PC-9 (cell line): ENCODE results near the gene AGAP9. TPM values are rescaled to one million over a fixed set of nuclear protein-coding genes. Genes with fewer than 3 reads are reported as not detected.
A peak's percentile ranks its signal among the peaks of the same experiment; 100 is the strongest.

ENCODE experiments used
- BruUV-seq: library from RNA; stranded (reverse); fragments of 400-500 nt; replicated peaks from 2 replicates; lab custom pipeline; 2021; lab: Mats Ljungman, UMichigan
- CTCF ChIA-PET: fragments of 300-600 bp; sonication (Branson Sonifier 250); formaldehyde crosslinking; loops from one replicate; lab custom pipeline; 2022; ENCODE audit warnings: antibody characterized with exemption; lab: Charles Lee
- POLR2A ChIA-PET: fragments of 300-600 bp; sonication (Branson Sonifier 250); formaldehyde crosslinking; loops from one replicate; lab custom pipeline; 2022; ENCODE audit warnings: antibody characterized with exemption; ENCODE audit not compliant: unreplicated experiment; lab: Charles Lee
- DNase-seq, 2 experiments: peaks; one replicate each; pipeline versions ENCODE4 v3.0.0 to v3.0.0-alpha.2; 2015 to 2022; ENCODE audit warnings: mixed read lengths in 1 of 2
- H2AFZ ChIP-seq: fragments of 200-600 bp; sonication (generic); 2 replicates; pipeline ENCODE4 v1.8.1; 2017; ENCODE audit warnings: antibody characterized with exemption
- H3F3A ChIP-seq: fragments of 200-600 bp; sonication (generic); 2 replicates; pipeline ENCODE4 v1.8.1; 2017; ENCODE audit warnings: antibody characterized with exemption, mild to moderate bottlenecking, low read depth; ENCODE audit not compliant: insufficient read depth
- H3K27ac ChIP-seq: fragments of 200-600 bp; sonication (generic); 2 replicates; pipeline ENCODE4 v1.6.1; 2016; ENCODE audit warnings: mixed run types
- H3K27me3 ChIP-seq: fragments of 200-600 bp; sonication (generic); 2 replicates; pipeline ENCODE4 v1.6.1; 2016; ENCODE audit warnings: low read depth, mixed run types; ENCODE audit not compliant: insufficient read depth
- H3K36me3 ChIP-seq: fragments of 200-600 bp; sonication (generic); 2 replicates; pipeline ENCODE4 v1.6.1; 2016; ENCODE audit warnings: low read depth, mixed run types
- H3K4me1 ChIP-seq: fragments of 200-600 bp; sonication (generic); replicated peaks from 2 replicates; pipeline ENCODE4 v1.6.1; 2016; ENCODE audit warnings: mixed run types; ENCODE audit not compliant: insufficient read depth
- H3K4me2 ChIP-seq: fragments of 200-600 bp; sonication (generic); 2 replicates; pipeline ENCODE4 v1.6.1; 2017; ENCODE audit warnings: mixed run types
- H3K4me3 ChIP-seq: fragments of 200-600 bp; sonication (generic); 2 replicates; pipeline ENCODE4 v1.6.1; 2016; ENCODE audit warnings: mixed run types
- H3K79me2 ChIP-seq: fragments of 200-600 bp; sonication (generic); 2 replicates; pipeline ENCODE4 v1.6.1; 2017; ENCODE audit warnings: low read depth, mixed run types
- H3K9me2 ChIP-seq: fragments of 200-600 bp; sonication (generic); 2 replicates; pipeline ENCODE4 v1.8.1; 2017; ENCODE audit warnings: mild to moderate bottlenecking; ENCODE audit not compliant: insufficient read depth
- H3K9me3 ChIP-seq: fragments of 200-600 bp; sonication (generic); 2 replicates; pipeline ENCODE4 v1.8.1; 2016; ENCODE audit warnings: low read depth; ENCODE audit not compliant: insufficient read depth
- H4K20me1 ChIP-seq: fragments of 200-600 bp; sonication (generic); 2 replicates; pipeline ENCODE4 v1.8.1; 2017; ENCODE audit not compliant: insufficient read depth
- EZH2 ChIP-seq: fragments of 200-600 bp; sonication (generic); IDR thresholded peaks from 2 replicates; pipeline ENCODE4 v1.8.0; 2017; ENCODE audit warnings: antibody characterized with exemption, low read depth
- intact Hi-C: fragments of 100-400 bp; cut with micrococcal nuclease; formaldehyde crosslinking; loops from one replicate; pipeline ENCODE4 v1.10.0; 2022; ENCODE audit not compliant: unreplicated experiment
- total RNA-seq: library from RNA; stranded (reverse); gene quantifications from 2 replicates; pipeline ENCODE4 v1.2.3, GENCODE V29; 2021
- TF ChIP-seq, protein P1 (sequence below): fragments of 200-600 bp; sonication (generic); conservative IDR thresholded peaks from 2 replicates; pipeline ENCODE4 v1.6.1; 2017; ENCODE audit warnings: mixed run types, antibody characterized with exemption, mild to moderate bottlenecking, moderate library complexity

AGAP9 gene
- total RNA-seq, 1 experiment from 2014 or later, result 14.1 TPM

GRCh38 chr10:47452495-47453140 lies 70.8 kb downstream of the AGAP9 start:
- Histone ChIP-seq H4K20me1 (no peaks in the 10 kb centered on the region), H3K4me1 (no peaks in the 10 kb centered on the region), H3K4me2 (no peak overlapping the region), H3K79me2 (no peaks in the 10 kb centered on the region), H3K27me3 (no peaks in the 10 kb centered on the region), H3K27ac (no peak overlapping the region), H3K9me2 (no peaks in the 10 kb centered on the region), H3K4me3 (no peak overlapping the region), H3F3A (peaks cover 12% of the 10 kb centered on the region; the same call in 1 of the 2 replicates), H2AFZ (no peak overlapping the region), H3K36me3 (no peaks in the 10 kb centered on the region), H3K9me3 (no peaks in the 10 kb centered on the region)
- intact Hi-C loops, result no loop called here
- ChIA-PET CTCF (no interaction called here), POLR2A (no interaction called here)
- BruUV-seq, result no TSS peak
- DNase-seq, result peak in 1 of 2 experiments; percentile 34
- TF ChIP-seq, protein P1, sequence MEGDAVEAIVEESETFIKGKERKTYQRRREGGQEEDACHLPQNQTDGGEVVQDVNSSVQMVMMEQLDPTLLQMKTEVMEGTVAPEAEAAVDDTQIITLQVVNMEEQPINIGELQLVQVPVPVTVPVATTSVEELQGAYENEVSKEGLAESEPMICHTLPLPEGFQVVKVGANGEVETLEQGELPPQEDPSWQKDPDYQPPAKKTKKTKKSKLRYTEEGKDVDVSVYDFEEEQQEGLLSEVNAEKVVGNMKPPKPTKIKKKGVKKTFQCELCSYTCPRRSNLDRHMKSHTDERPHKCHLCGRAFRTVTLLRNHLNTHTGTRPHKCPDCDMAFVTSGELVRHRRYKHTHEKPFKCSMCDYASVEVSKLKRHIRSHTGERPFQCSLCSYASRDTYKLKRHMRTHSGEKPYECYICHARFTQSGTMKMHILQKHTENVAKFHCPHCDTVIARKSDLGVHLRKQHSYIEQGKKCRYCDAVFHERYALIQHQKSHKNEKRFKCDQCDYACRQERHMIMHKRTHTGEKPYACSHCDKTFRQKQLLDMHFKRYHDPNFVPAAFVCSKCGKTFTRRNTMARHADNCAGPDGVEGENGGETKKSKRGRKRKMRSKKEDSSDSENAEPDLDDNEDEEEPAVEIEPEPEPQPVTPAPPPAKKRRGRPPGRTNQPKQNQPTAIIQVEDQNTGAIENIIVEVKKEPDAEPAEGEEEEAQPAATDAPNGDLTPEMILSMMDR, result no peak
- TF ChIP-seq EZH2, result no peak

DNA sequence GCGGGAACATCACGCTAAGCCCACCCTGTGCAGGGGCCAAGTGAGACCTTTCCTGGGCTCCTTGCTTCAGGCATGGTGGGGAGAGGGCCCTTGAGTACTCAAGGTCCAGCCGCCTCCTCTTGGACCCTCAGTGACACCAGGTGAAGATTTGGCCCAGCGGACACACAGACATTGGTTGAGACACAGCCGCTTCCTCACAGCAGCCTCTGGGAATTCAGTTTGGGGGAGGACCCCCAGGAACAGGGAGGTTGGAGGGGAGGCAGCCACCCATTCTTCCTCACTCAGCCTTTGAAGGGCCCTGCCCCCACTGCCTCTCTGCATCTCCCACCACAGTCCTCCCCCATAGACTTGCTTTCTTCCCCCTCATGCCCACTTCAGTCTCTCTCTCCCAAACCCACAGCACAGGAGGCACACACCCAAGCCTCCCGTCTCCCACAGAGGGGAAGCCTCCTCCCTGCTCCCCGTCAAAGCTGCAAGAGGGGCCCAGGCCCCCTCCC lies 71.4 kb downstream of the AGAP9 start:
- H3F3A ChIP-seq, result peaks cover 12% of the 10 kb centered on the region; the same call in 1 of the 2 replicates
- no peaks in the 10 kb centered on the region for H3K27me3 ChIP-seq
- ChIA-PET POLR2A (no interaction called here), CTCF (no interaction called here)
- H2AFZ ChIP-seq, result no peak overlapping the region
- no peak for TF ChIP-seq EZH2
- DNase-seq, result no peak
- intact Hi-C loops, result no loop called here
- H3K4me3 ChIP-seq, result no peak overlapping the region
- H3K9me2 ChIP-seq, result no peaks in the 10 kb centered on the region
- H3K4me2 ChIP-seq, result no peak overlapping the region
- H3K4me1 ChIP-seq, result no peaks in the 10 kb centered on the region
- no peak overlapping the region for H3K27ac ChIP-seq
- H3K79me2 ChIP-seq, result no peaks in the 10 kb centered on the region
- no peaks in the 10 kb centered on the region for H3K9me3 ChIP-seq
- no peaks in the 10 kb centered on the region for H4K20me1 ChIP-seq
- no TSS peak for BruUV-seq
- H3K36me3 ChIP-seq, result no peaks in the 10 kb centered on the region

Other genes starting within 250 kb of the AGAP9 start
- gene GDF10, start 223.4 kb downstream of the AGAP9 start, total RNA-seq, result not detected in 2 replicates
- gene GDF2, start 201.2 kb downstream of the AGAP9 start, total RNA-seq, result not detected in 2 replicates
- not detected in 2 replicates for gene RBP3, start 175.3 kb downstream of the AGAP9 start, total RNA-seq
- 11.4 and 18.1 TPM in 2 replicates for gene ZNF488, start 139.3 kb downstream of the AGAP9 start, total RNA-seq
- 172 and 196 TPM in 2 replicates for gene ANXA8, start 39.5 kb downstream of the AGAP9 start, total RNA-seq
- 3.2 TPM in 1 of 2 replicates, not detected in the other for gene FAM25G, start 31.9 kb downstream of the AGAP9 start, total RNA-seq
- 0.94 and 1.1 TPM in 2 replicates for gene SYT15B, start 240.0 kb upstream of the AGAP9 start, total RNA-seq